H9 (cell line): ENCODE data around the gene ANP32A. TPM values are rescaled to one million over a fixed set of nuclear protein-coding genes. Genes with fewer than 3 reads are reported as not detected.

Experiments
- DNase-seq: peaks from one replicate; pipeline ENCODE4 v3.0.0-alpha.2; 2017
- H2AFZ ChIP-seq: one replicate; pipeline ENCODE4 v1.6.1; 2013; ENCODE audit warnings: mild to moderate bottlenecking, low read length, control low read depth, moderate library complexity
- H2AK5ac ChIP-seq: 2 replicates; pipeline ENCODE4 v1.6.1; 2013; ENCODE audit warnings: low read length, control low read depth, mixed read lengths; ENCODE audit not compliant: insufficient read length
- H2BK120ac ChIP-seq: one replicate; pipeline ENCODE4 v1.6.1; 2013; ENCODE audit warnings: low read depth, mild to moderate bottlenecking, low read length, control low read depth, inconsistent platforms; ENCODE audit not compliant: poor library complexity, severe bottlenecking
- H2BK12ac ChIP-seq: 2 replicates; pipeline ENCODE4 v1.6.1; 2013; ENCODE audit warnings: low read length, control low read depth, mixed read lengths, low read depth; ENCODE audit not compliant: insufficient read length
- H2BK15ac ChIP-seq: 2 replicates; pipeline ENCODE4 v1.6.1; 2013; ENCODE audit warnings: low read depth, low read length, control low read depth
- H2BK20ac ChIP-seq: one replicate; pipeline ENCODE4 v1.6.1; 2013; ENCODE audit warnings: low read depth, mild to moderate bottlenecking, low read length, control low read depth, inconsistent platforms; ENCODE audit not compliant: poor library complexity, severe bottlenecking
- H2BK5ac ChIP-seq: 2 replicates; pipeline ENCODE4 v1.6.1; 2013; ENCODE audit warnings: low read length, control low read depth, mixed read lengths; ENCODE audit not compliant: insufficient read length
- H3K14ac ChIP-seq: 2 replicates; pipeline ENCODE4 v1.6.1; 2013; ENCODE audit warnings: low read length, control low read depth; ENCODE audit not compliant: insufficient read depth
- H3K18ac ChIP-seq: 2 replicates; pipeline ENCODE4 v1.6.1; 2013; ENCODE audit warnings: low read depth, mild to moderate bottlenecking, mixed read lengths, low read length, control low read depth; ENCODE audit not compliant: insufficient read length
- H3K23ac ChIP-seq: 2 replicates; pipeline ENCODE4 v1.6.1; 2013; ENCODE audit warnings: low read length, control low read depth, mixed read lengths, low read depth; ENCODE audit not compliant: insufficient read length
- H3K23me2 ChIP-seq: 2 replicates; pipeline ENCODE4 v1.6.1; 2013; ENCODE audit warnings: low read depth, mild to moderate bottlenecking, mixed read lengths, low read length, control low read depth; ENCODE audit not compliant: insufficient read length, poor library complexity, severe bottlenecking
- H3K27ac ChIP-seq: 2 replicates; pipeline ENCODE4 v1.5.1; 2013; ENCODE audit warnings: low read length, control low read depth, mixed read lengths, low read depth; ENCODE audit not compliant: insufficient read length
- H3K27me3 ChIP-seq: 2 replicates; pipeline ENCODE4 v1.6.1; 2013; ENCODE audit warnings: low read length, control low read depth, inconsistent platforms; ENCODE audit not compliant: insufficient read depth
- H3K4ac ChIP-seq: 2 replicates; pipeline ENCODE4 v1.6.1; 2013; ENCODE audit warnings: low read depth, mild to moderate bottlenecking, control low read depth, inconsistent platforms, low read length, moderate library complexity
- H3K4me1 ChIP-seq: 2 replicates; pipeline ENCODE4 v1.6.1; 2013; ENCODE audit warnings: low read length, control low read depth, inconsistent platforms; ENCODE audit not compliant: insufficient read depth
- H3K4me2 ChIP-seq: 2 replicates; pipeline ENCODE4 v1.6.1; 2013; ENCODE audit warnings: low read length, control low read depth, mixed read lengths; ENCODE audit not compliant: insufficient read length, insufficient read depth
- H3K56ac ChIP-seq: 2 replicates; pipeline ENCODE4 v1.6.1; 2013; ENCODE audit warnings: low read depth, mild to moderate bottlenecking, mixed read lengths, low read length, control low read depth; ENCODE audit not compliant: insufficient read length
- H3K79me1 ChIP-seq: 2 replicates; pipeline ENCODE4 v1.6.1; 2013; ENCODE audit warnings: low read depth, mild to moderate bottlenecking, moderate library complexity, low read length, control low read depth, inconsistent platforms; ENCODE audit not compliant: insufficient read depth, poor library complexity, severe bottlenecking
- H3K79me2 ChIP-seq: 2 replicates; pipeline ENCODE4 v1.6.1; 2013; ENCODE audit warnings: low read length, control low read depth, inconsistent platforms; ENCODE audit not compliant: insufficient read depth
- H3K9ac ChIP-seq: 2 replicates; pipeline ENCODE4 v1.6.1; 2013; ENCODE audit warnings: low read length, control low read depth, mixed read lengths; ENCODE audit not compliant: insufficient read length; ENCODE audit errors: extremely low read depth
- H3K9me3 ChIP-seq: one replicate; pipeline ENCODE4 v1.6.1; 2013; ENCODE audit warnings: low read depth, low read length, inconsistent platforms; ENCODE audit not compliant: control insufficient read depth
- H3T11ph ChIP-seq: one replicate; pipeline ENCODE4 v1.6.1; 2013; ENCODE audit warnings: mild to moderate bottlenecking, low read length, control low read depth, inconsistent platforms
- H4K20me1 ChIP-seq: one replicate; pipeline ENCODE4 v1.6.1; 2013; ENCODE audit not compliant: control insufficient read depth, insufficient read length, insufficient read depth
- H4K5ac ChIP-seq: 2 replicates; pipeline ENCODE4 v1.6.1; 2013; ENCODE audit warnings: low read depth, mild to moderate bottlenecking, mixed read lengths, low read length, control low read depth; ENCODE audit not compliant: insufficient read length
- H4K8ac ChIP-seq: replicated peaks from 2 replicates; pipeline ENCODE4 v1.6.1; 2013; ENCODE audit warnings: low read length, control low read depth, mixed read lengths, low read depth; ENCODE audit not compliant: insufficient read length
- H4K91ac ChIP-seq: 2 replicates; pipeline ENCODE4 v1.6.1; 2013; ENCODE audit warnings: low read depth, mild to moderate bottlenecking, moderate library complexity, mixed read lengths, low read length, control low read depth; ENCODE audit not compliant: insufficient read length
- H3K27ac Mint-ChIP-seq, 3 experiments: 2 replicates in 2 of 3; 3 replicates in 1 of 3; pipeline ENCODE4 v1.8.0; 2020 to 2021; ENCODE audit warnings: mixed read lengths in 3 of 3, mild to moderate bottlenecking in 1 of 3, moderate library complexity in 1 of 3
- H3K27me3 Mint-ChIP-seq: 2 replicates; pipeline ENCODE4 v1.8.0; 2021; ENCODE audit warnings: low read depth, mild to moderate bottlenecking, moderate library complexity, mixed read lengths
- H3K36me3 Mint-ChIP-seq, 3 experiments: 2 replicates in 2 of 3; 3 replicates in 1 of 3; pipeline ENCODE4 v1.8.0; 2020 to 2021; ENCODE audit warnings: low read depth in 3 of 3, mixed read lengths in 3 of 3; ENCODE audit not compliant: insufficient read depth in 1 of 3
- H3K4me1 Mint-ChIP-seq, 2 experiments: 2 replicates each; pipeline ENCODE4 v1.8.0; 2020; ENCODE audit warnings: mixed read lengths in 2 of 2
- H3K4me3 Mint-ChIP-seq, 2 experiments: 2 replicates in 1 of 2; 3 replicates in 1 of 2; pipeline ENCODE4 v1.8.0; 2020 to 2021; ENCODE audit warnings: mild to moderate bottlenecking in 2 of 2, mixed read lengths in 2 of 2, moderate library complexity in 1 of 2
- H3K9me3 Mint-ChIP-seq, 2 experiments: 2 replicates in 1 of 2; 3 replicates in 1 of 2; pipeline ENCODE4 v1.8.0; 2020; ENCODE audit warnings: mild to moderate bottlenecking in 2 of 2, mixed read lengths in 2 of 2, moderate library complexity in 1 of 2
- CTCF ChIP-seq: fragments of 200-600 bp; sonication (generic); conservative IDR thresholded peaks from 3 replicates; pipeline ENCODE4 v1.8.0; 2021; ENCODE audit warnings: antibody characterized with exemption, mild to moderate bottlenecking
- WGBS: extraction: QIAGEN DNeasy Blood & Tissue Kit; methylation state at CpG from one replicate; pipeline ENCODE4 v1.1.7; 2013; ENCODE audit warnings: missing lambda C conversion rate, low lambda C conversion rate, mixed read lengths; ENCODE audit not compliant: insufficient read length; ENCODE audit errors: extremely low coverage; 5-methylcytosine and 5-hydroxymethylcytosine counted together
- total RNA-seq: library from RNA; stranded (reverse); gene quantifications from 2 replicates; pipeline ENCODE4 v1.2.1, GENCODE V29; 2021

ANP32A gene
- total RNA-seq, 1 experiment from 2014 or later, result 318 TPM

GRCh38 chr15:68797599-68798345 is 22.9 kb downstream of the ANP32A start:
- Histone ChIP-seq H3K4ac (no peak overlapping the region), H3K23me2 (no peaks in the 10 kb centered on the region), H2BK20ac (no peak overlapping the region), H2BK15ac (no peak overlapping the region), H4K91ac (no peak overlapping the region), H3K27ac (no peak overlapping the region), H4K5ac (no peak overlapping the region), H2AK5ac (no peak overlapping the region), H3K9me3 (no peaks in the 10 kb centered on the region), H3K56ac (no peak overlapping the region), H3K14ac (no peak overlapping the region), H4K20me1 (no peaks in the 10 kb centered on the region), H2AFZ (no peak overlapping the region), H3K27me3 (no peaks in the 10 kb centered on the region), H3K9ac (no peak overlapping the region), H2BK120ac (no peak overlapping the region), H2BK5ac (no peak overlapping the region), H3K23ac (no peak overlapping the region), H2BK12ac (no peak overlapping the region), H3K4me2 (no peak overlapping the region), H4K8ac (no peak overlapping the region), H3K79me1 (peaks cover 26% of the 10 kb centered on the region), H3T11ph (no peak overlapping the region), H3K79me2 (peaks cover 37% of the 10 kb centered on the region; the same call in 1 of the 2 replicates), H3K4me1 (peaks cover 20% of the 10 kb centered on the region; the same call in 1 of the 2 replicates), H3K18ac (no peak overlapping the region)
- peaks cover 2 to 11% (median 7%) of the 10 kb centered on the region in 3 experiments; a peak in 5 of 7 replicates for H3K36me3 Mint-ChIP-seq
- H3K4me1 Mint-ChIP-seq, result peaks cover 63 to 66% of the 10 kb centered on the region in 2 experiments
- no peaks in the 10 kb centered on the region for H3K9me3 Mint-ChIP-seq
- no peak for DNase-seq
- H3K4me3 Mint-ChIP-seq, result no peak overlapping the region
- H3K27ac Mint-ChIP-seq, result no peak overlapping the region; a peak in 1 of 7 replicates
- no peak for TF ChIP-seq CTCF
- no peaks in the 10 kb centered on the region; the same call in 1 of the 2 replicates for H3K27me3 Mint-ChIP-seq
- no CpG with 5 or more reads among the region's 6 CpGs for WGBS
